ENCODE measurements around the gene PCDHGA1.

DNA sequence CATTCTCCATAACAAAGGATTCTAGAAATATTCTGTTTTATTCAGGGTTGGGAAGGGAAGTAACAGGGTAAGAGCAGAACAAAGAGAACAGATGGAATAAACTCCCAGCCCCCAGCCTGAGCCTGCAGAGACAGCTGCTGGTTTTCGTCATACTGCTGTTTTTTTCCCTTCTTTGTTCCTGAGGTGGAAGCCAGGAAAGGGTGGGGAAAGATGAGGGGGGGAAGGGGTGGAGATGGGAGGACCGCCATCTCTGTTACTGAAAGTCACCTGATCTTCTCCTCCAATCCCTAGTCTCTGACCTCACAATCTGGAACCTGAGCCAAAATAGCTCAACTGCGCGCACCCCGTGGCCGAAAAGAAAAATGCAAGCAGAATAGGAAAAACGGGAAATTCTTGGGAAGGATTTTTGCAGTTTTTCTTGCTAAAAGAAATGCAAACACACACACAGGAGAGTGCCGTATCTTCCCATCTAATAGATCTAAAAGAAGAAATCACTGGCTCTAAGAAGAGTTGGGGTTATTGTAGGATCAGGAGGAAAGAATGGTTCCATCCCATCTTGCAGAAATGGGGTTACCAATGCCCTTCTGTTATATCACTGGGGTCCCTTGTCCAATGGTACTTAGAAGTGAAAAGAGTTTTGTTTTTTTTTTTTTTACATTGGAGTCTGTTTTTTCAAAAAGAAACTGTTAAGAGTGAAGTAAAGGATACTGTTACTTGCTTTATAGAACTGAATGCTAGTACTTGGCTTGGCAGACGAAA is 230.6 kb downstream of the PCDHGA1 start:
- TF ChIP-seq, protein P1, sequence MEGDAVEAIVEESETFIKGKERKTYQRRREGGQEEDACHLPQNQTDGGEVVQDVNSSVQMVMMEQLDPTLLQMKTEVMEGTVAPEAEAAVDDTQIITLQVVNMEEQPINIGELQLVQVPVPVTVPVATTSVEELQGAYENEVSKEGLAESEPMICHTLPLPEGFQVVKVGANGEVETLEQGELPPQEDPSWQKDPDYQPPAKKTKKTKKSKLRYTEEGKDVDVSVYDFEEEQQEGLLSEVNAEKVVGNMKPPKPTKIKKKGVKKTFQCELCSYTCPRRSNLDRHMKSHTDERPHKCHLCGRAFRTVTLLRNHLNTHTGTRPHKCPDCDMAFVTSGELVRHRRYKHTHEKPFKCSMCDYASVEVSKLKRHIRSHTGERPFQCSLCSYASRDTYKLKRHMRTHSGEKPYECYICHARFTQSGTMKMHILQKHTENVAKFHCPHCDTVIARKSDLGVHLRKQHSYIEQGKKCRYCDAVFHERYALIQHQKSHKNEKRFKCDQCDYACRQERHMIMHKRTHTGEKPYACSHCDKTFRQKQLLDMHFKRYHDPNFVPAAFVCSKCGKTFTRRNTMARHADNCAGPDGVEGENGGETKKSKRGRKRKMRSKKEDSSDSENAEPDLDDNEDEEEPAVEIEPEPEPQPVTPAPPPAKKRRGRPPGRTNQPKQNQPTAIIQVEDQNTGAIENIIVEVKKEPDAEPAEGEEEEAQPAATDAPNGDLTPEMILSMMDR (IDR thresholded peaks at IDR 0.05), result peak; percentile 70 to 83 (median 73)
- TF ChIP-seq POLR2A (IDR thresholded peaks at IDR 0.05), result peak; percentile 56

Measured in right lobe of liver (tissue), 4 donors.